MCF 10A (cell line): ENCODE measurements around the gene PPP3CA. TPM values are rescaled to one million over a fixed set of nuclear protein-coding genes. Genes with fewer than 3 reads are reported as not detected.

Experiments used
- BruUV-seq: library from RNA; stranded (reverse); fragments of 400-500 nt; replicated peaks from 2 replicates; lab custom pipeline; 2021; lab: Mats Ljungman, UMichigan
- CTCF ChIA-PET: fragments of 300-600 bp; sonication (Branson Sonifier 250); formaldehyde crosslinking; extraction: SDS; loops from one replicate; lab custom pipeline; 2021; ENCODE audit warnings: antibody characterized with exemption, inconsistent platforms; lab: Yijun Ruan, JAX
- POLR2A ChIA-PET: fragments of 300-600, 350-650 bp; sonication (Branson Sonifier 250); formaldehyde crosslinking; extraction: SDS; loops from one replicate; lab custom pipeline; 2020; ENCODE audit warnings: antibody characterized with exemption, inconsistent platforms; lab: Yijun Ruan, JAX
- DNase-seq: peaks from one replicate; pipeline ENCODE4 v3.0.0-alpha.2; 2018; ENCODE audit not compliant: unreplicated experiment
- H3K27ac Mint-ChIP-seq: one replicate; pipeline ENCODE4 v1.8.0; 2022; ENCODE audit warnings: mild to moderate bottlenecking, low read depth, mixed read lengths; ENCODE audit not compliant: unreplicated experiment
- H3K27me3 Mint-ChIP-seq: one replicate; pipeline ENCODE4 v1.8.0; 2022; ENCODE audit warnings: mixed read lengths; ENCODE audit not compliant: insufficient read depth, unreplicated experiment
- H3K36me3 Mint-ChIP-seq: one replicate; pipeline ENCODE4 v1.8.0; 2022; ENCODE audit warnings: mild to moderate bottlenecking, moderate library complexity, mixed read lengths; ENCODE audit not compliant: insufficient read depth, unreplicated experiment
- H3K4me1 Mint-ChIP-seq: one replicate; pipeline ENCODE4 v1.8.0; 2022; ENCODE audit warnings: mixed read lengths; ENCODE audit not compliant: insufficient read depth, unreplicated experiment
- H3K4me3 Mint-ChIP-seq: one replicate; pipeline ENCODE4 v1.8.0; 2022; ENCODE audit warnings: mild to moderate bottlenecking, moderate library complexity, mixed read lengths; ENCODE audit not compliant: unreplicated experiment
- H3K9me3 Mint-ChIP-seq: one replicate; pipeline ENCODE4 v1.8.0; 2022; ENCODE audit warnings: mixed read lengths; ENCODE audit not compliant: unreplicated experiment
- intact Hi-C: fragments of 100-400 bp; cut with micrococcal nuclease; formaldehyde crosslinking; loops from 2 replicates; pipeline ENCODE4 v1.14.1; 2022
- total RNA-seq: library from RNA; stranded (reverse); gene quantifications from 2 replicates; pipeline ENCODE4 v1.2.3, GENCODE V29; 2022
- TF ChIP-seq, protein P1 (sequence below): fragments of 200-600 bp; IDR thresholded peaks from one replicate; pipeline ENCODE4 v1.8.0; 2022; ENCODE audit warnings: antibody characterized with exemption, mild to moderate bottlenecking; ENCODE audit not compliant: unreplicated experiment

PPP3CA gene
- total RNA-seq, 1 experiment from 2014 or later = 73.0 TPM

DNA sequence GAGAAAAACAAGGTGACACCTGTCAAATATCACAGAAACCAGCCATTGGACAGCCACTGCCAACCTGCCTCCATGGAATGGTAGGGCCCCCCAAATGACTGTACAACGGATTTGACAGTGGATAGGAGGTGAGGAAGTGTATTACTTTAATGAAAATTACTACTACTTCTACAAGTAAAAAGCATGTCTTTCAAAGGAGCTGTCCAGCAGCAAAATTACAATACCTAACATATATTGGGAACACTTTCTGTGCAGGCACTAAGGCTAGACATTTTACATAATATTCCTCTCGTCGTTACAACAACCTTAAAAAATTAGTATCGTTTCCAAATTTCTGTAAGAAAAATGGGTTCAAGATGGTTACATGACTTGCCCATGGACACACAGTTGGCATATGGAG, 14.9 kb downstream of the PPP3CA start:
- ChIA-PET POLR2A (interaction anchor here (0.6 to 1.3 kb wide), 4 partner anchors 11 to 99 kb away, joined by 3 to 4 read pairs (median 3); no protein-coding TSS in a partner anchor), CTCF (interaction anchor here (0.6 to 1.0 kb wide), 2 partner anchors 13 to 22 kb away, joined by 3 read pairs; no protein-coding TSS in a partner anchor)
- no peak for DNase-seq
- Mint-ChIP-seq H3K27ac (no peak overlapping the region), H3K9me3 (no peaks in the 10 kb centered on the region), H3K4me3 (no peak overlapping the region), H3K27me3 (no peaks in the 10 kb centered on the region), H3K36me3 (no peaks in the 10 kb centered on the region), H3K4me1 (peaks cover 23% of the 10 kb centered on the region)
- TF ChIP-seq, protein P1, sequence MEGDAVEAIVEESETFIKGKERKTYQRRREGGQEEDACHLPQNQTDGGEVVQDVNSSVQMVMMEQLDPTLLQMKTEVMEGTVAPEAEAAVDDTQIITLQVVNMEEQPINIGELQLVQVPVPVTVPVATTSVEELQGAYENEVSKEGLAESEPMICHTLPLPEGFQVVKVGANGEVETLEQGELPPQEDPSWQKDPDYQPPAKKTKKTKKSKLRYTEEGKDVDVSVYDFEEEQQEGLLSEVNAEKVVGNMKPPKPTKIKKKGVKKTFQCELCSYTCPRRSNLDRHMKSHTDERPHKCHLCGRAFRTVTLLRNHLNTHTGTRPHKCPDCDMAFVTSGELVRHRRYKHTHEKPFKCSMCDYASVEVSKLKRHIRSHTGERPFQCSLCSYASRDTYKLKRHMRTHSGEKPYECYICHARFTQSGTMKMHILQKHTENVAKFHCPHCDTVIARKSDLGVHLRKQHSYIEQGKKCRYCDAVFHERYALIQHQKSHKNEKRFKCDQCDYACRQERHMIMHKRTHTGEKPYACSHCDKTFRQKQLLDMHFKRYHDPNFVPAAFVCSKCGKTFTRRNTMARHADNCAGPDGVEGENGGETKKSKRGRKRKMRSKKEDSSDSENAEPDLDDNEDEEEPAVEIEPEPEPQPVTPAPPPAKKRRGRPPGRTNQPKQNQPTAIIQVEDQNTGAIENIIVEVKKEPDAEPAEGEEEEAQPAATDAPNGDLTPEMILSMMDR = no peak
- BruUV-seq = no TSS peak
- intact Hi-C loops = no loop called here

DNA sequence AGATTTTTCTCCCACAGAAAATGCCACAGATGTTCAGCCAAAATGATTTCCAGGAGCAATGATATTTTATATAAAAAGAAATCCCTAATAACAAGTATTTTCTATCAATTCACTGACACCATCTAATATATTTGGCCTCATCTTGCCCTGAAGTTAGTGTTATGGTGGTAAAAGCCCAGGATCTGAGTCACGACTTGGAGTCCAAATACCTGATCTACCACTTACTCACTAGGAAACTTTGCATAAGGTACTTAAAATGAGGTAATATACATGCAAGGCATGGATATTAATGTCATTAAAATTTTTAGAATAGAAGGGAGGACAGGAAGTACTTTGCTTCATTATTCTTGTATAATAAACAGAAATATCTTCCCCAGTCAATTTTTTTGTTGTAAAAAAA, 16.3 kb downstream of the PPP3CA start:
- BruUV-seq = no TSS peak
- Mint-ChIP-seq H3K4me3 (no peak overlapping the region), H3K4me1 (peaks cover 17% of the 10 kb centered on the region), H3K27ac (no peak overlapping the region), H3K36me3 (no peaks in the 10 kb centered on the region), H3K9me3 (no peaks in the 10 kb centered on the region), H3K27me3 (no peaks in the 10 kb centered on the region)
- DNase-seq = no peak
- TF ChIP-seq, protein P1 = no peak
- CTCF ChIA-PET = interaction anchor here (0.7 kb wide), 1 partner anchor 154 kb away, joined by 3 read pairs; no protein-coding TSS in a partner anchor
- POLR2A ChIA-PET = interaction anchor here (0.8 to 1.3 kb wide), 3 partner anchors 15 to 98 kb away, joined by 3 to 4 read pairs (median 3); partner anchors contain the start of gene PPP3CA
- intact Hi-C loops = no loop called here

DNA sequence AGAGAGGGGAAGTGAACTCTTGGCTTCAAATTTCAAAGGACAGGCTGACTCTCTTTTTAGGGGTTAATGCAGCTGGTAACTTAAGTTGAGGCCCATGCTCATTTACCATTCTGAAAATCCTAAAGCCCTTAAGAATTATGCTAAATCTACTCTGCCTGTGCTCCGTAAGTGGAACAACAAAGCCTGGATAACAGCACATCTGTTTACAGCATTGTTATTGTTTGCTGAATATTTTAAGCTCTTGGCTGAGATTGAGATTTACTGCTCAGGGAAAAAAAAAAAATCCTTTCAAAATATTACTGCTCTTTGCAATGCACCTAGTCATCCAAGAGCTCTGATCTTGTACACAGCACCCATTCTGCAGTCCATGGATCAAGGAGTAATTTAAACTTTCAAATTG, 17.7 kb downstream of the PPP3CA start:
- H3K27me3 Mint-ChIP-seq = no peaks in the 10 kb centered on the region
- no peaks in the 10 kb centered on the region for H3K9me3 Mint-ChIP-seq
- H3K27ac Mint-ChIP-seq = no peak overlapping the region
- H3K36me3 Mint-ChIP-seq = no peaks in the 10 kb centered on the region
- CTCF ChIA-PET = interaction anchor here (0.6 to 1.2 kb wide), 3 partner anchors 37 to 160 kb away, joined by 3 read pairs; no protein-coding TSS in a partner anchor
- intact Hi-C loops = no loop called here
- POLR2A ChIA-PET = interaction anchor here (0.8 kb wide), 1 partner anchor 15 kb away, joined by 3 read pairs; no protein-coding TSS in a partner anchor
- TF ChIP-seq, protein P1 = no peak
- BruUV-seq = no TSS peak
- peaks cover 17% of the 10 kb centered on the region for H3K4me1 Mint-ChIP-seq
- no peak for DNase-seq
- no peak overlapping the region for H3K4me3 Mint-ChIP-seq

DNA sequence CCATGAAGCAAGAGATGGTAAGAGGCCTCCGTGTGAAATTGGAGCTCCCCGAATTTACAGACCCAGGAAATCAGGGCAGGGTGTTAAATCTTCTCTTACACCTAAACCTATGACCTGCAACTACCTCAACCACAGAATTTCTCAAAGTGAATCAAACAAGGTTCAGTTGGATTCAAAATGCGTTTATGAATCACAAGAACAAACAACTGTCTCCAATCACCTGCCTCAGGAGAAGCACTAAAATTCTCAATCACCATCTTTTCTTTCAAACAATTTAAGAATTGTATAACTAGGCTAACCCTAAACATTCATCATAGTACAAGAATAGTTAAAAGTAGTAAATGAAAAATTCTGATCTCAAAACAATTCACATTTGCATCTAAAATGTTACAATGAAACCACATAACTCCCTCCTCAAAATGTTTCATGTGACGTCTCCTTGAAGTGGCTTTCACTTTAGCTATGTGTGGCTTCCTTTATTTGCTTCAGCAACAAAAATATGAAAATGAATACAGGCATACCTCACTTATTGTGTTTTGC, 19.2 kb downstream of the PPP3CA start:
- Mint-ChIP-seq H3K36me3 (no peaks in the 10 kb centered on the region), H3K27ac (no peak overlapping the region), H3K27me3 (no peaks in the 10 kb centered on the region), H3K4me1 (peaks cover 17% of the 10 kb centered on the region), H3K4me3 (no peak overlapping the region), H3K9me3 (no peaks in the 10 kb centered on the region)
- BruUV-seq = no TSS peak
- TF ChIP-seq, protein P1 = no peak
- no peak for DNase-seq
- ChIA-PET POLR2A (interaction anchor here (0.6 kb wide), 1 partner anchor 20 kb away, joined by 3 read pairs; no protein-coding TSS in a partner anchor), CTCF (interaction anchor here (0.6 kb wide), 1 partner anchor 1666 kb away, joined by 3 read pairs; no protein-coding TSS in a partner anchor)
- intact Hi-C loops = no loop called here
